ENCODE data around the gene RPL39L.
A peak's percentile ranks its signal among the peaks of the same experiment; 100 is the strongest.
"Not testable (repeated sequence)": the region's sequence is repeated elsewhere in the genome, so short reads cannot be mapped to it uniquely, and the experiment has no call there.

Gene RPL39L

GRCh38 chr3:187139126-187139894 is at the start of gene RPL39L:
RPL39L (minus strand) TSS chr3:187139496; CDS start chr3:187121300, 18,196 bp downstream.
- DNase-seq = no peak

GRCh38 chr3:187188931-187189330 is 49.6 kb upstream of the RPL39L start:
- no peak for DNase-seq

- no peak for DNase-seq
These were observed 47.6 kb upstream of the RPL39L start for GRCh38 chr3:187186801-187187421.

GRCh38 chr3:187186375-187186774 is 47.1 kb upstream of the RPL39L start:
- DNase-seq = no peak

- no peak for DNase-seq
These were observed 46.5 kb upstream of the RPL39L start for GRCh38 chr3:187185759-187186158.

- no peak for DNase-seq
These were observed 44.6 kb upstream of the RPL39L start for GRCh38 chr3:187183903-187184302.

GRCh38 chr3:187183210-187183862 is 44.0 kb upstream of the RPL39L start:
- DNase-seq = no peak

- no peak for DNase-seq
These were observed 42.3 kb upstream of the RPL39L start for GRCh38 chr3:187181454-187182170.

- no peak for DNase-seq
These were observed 33.6 kb upstream of the RPL39L start for GRCh38 chr3:187172929-187173328.

- not testable (repeated sequence) for DNase-seq
These were observed 31.6 kb upstream of the RPL39L start for GRCh38 chr3:187170911-187171310.

- no peak for DNase-seq
These were observed 30.1 kb upstream of the RPL39L start for GRCh38 chr3:187169231-187169960.

GRCh38 chr3:187167777-187168176 is 28.5 kb upstream of the RPL39L start:
- no peak for DNase-seq

- DNase-seq = no peak
These were observed 27.5 kb upstream of the RPL39L start for GRCh38 chr3:187166750-187167149.

- peak; percentile 11 for DNase-seq
These were observed 25.8 kb upstream of the RPL39L start for GRCh38 chr3:187165144-187165543.

- DNase-seq = no peak
These were observed 23.1 kb upstream of the RPL39L start for GRCh38 chr3:187162265-187162953.

- no peak for DNase-seq
These were observed 22.3 kb upstream of the RPL39L start for GRCh38 chr3:187161556-187161955.

- no peak for DNase-seq
These were observed 11.3 kb upstream of the RPL39L start for GRCh38 chr3:187150599-187150998.

GRCh38 chr3:187150186-187150585 is 10.9 kb upstream of the RPL39L start:
- DNase-seq = no peak

GRCh38 chr3:187146389-187146788 is 7.1 kb upstream of the RPL39L start:
- no peak for DNase-seq

- no peak for DNase-seq
These were observed 6.0 kb upstream of the RPL39L start for GRCh38 chr3:187145149-187145895.

GRCh38 chr3:187139895-187140253 is 578 bp upstream of the RPL39L start:
- DNase-seq = no peak

Data from NCI-H748 treated with DMSO at 0.1 percent for 48 hours (cell line).